Upper lobe of left lung (tissue), 4 donors: Measurements from ENCODE around the gene GEMIN7.

ENCODE experiments used
- CTCF ChIP-seq, 6 experiments: fragments of 450-650 bp in 4 of 6; fragments of 200-600 bp in 2 of 6; sonication (generic) in 2 of 6; IDR thresholded peaks; one replicate each; pipeline ENCODE4 v1.5.1; 2016 to 2019; ENCODE audit warnings: antibody characterized with exemption in 6 of 6
- EP300 ChIP-seq, 4 donors: sonication (generic); formaldehyde crosslinking; IDR thresholded peaks; one replicate each; pipeline ENCODE4 v1.5.1; 2017; ENCODE audit warnings: antibody characterized with exemption in 4 of 4, control low read depth in 2 of 4
- POLR2A ChIP-seq, 4 donors: fragments of 450-650 bp; IDR thresholded peaks; one replicate each; pipeline ENCODE4 v1.5.1; 2016 to 2017; ENCODE audit warnings: antibody characterized with exemption in 4 of 4, mild to moderate bottlenecking in 2 of 4
- POLR2AphosphoS5 ChIP-seq, 2 donors: sonication (generic); formaldehyde crosslinking; IDR thresholded peaks; one replicate each; pipeline ENCODE4 v1.5.1; 2017; ENCODE audit warnings: antibody characterized with exemption in 2 of 2

- TF ChIP-seq CTCF (IDR thresholded peaks at IDR 0.05) (no peak), POLR2A (IDR thresholded peaks at IDR 0.05) (no peak), EP300 (IDR thresholded peaks at IDR 0.05) (no peak), POLR2AphosphoS5 (IDR thresholded peaks at IDR 0.05) (no peak)
These were observed 49.7 kb downstream of the GEMIN7 start for GRCh38 chr19:45128806-45129205.
